ENCODE data around the gene SDK1. TPM values are rescaled to one million over a fixed set of nuclear protein-coding genes. Genes with fewer than 3 reads are reported as not detected.

SDK1 gene
- total and polyA plus RNA-seq, 2 of the 8 experiments (the other 6 are each of a cell fraction or from before 2014, with no cell fraction given), result 3.3 to 7.2 TPM

DNA sequence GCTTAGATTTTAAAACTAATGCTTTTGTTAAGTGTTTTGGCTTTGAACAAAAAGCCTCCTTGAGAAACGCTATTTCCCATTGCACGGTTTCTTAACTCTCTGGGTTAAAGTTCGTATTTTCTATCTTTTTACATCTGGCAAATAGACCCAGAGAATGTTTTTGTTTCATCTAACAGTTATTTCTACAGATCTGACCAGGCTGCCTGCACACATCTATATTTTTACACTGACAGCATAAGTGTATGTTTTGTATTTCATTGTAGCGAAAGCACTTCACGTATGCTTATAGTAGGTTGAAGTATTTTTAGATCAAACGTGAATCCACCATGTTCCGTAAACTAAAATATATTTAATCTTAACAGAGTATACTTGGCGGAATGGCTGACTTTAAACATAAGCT lies 477.3 kb downstream of the SDK1 start:
- Histone ChIP-seq H3K4me1 (replicated peaks in 1 of 4; ENCODE audit: control insufficient read depth in 3 of 4, insufficient read depth in 4 of 4, low read length in 3 of 4) (peaks cover 0 to 3% (median 0%) of the 10 kb centered on the region in 4 experiments; a peak in 1 of 7 replicates), H3K4me2 (ENCODE audit: insufficient read depth in 1 of 2, low read depth in 2 of 2, low read length in 2 of 2) (no peak overlapping the region), H3K9ac (replicated peaks in 1 of 4; ENCODE audit: extremely low read depth in 1 of 4, low read depth in 3 of 4, low read length in 3 of 4) (no peak overlapping the region), H4K8ac (ENCODE audit: extremely low read depth, insufficient read depth, low read length) (no peak overlapping the region), H3K9me3 (ENCODE audit: insufficient read depth in 2 of 2, low read depth in 1 of 2, low read length in 1 of 2) (peaks cover 0 to 5% of the 10 kb centered on the region in 2 experiments; a peak in 1 of 4 replicates), H3K14ac (ENCODE audit: insufficient read length) (no peak overlapping the region), H3K18ac (ENCODE audit: extremely low read depth, low read length) (no peak overlapping the region), H3K79me1 (ENCODE audit: low read depth, low read length) (no peaks in the 10 kb centered on the region), H3K27ac (ENCODE audit: low read depth, low read length) (no peak overlapping the region), H3K23me2 (ENCODE audit: low read depth, low read length) (no peaks in the 10 kb centered on the region), H3K79me2 (ENCODE audit: control insufficient read depth in 1 of 2, insufficient read depth in 2 of 2, low read length in 2 of 2) (no peaks in the 10 kb centered on the region), H3K36me3 (ENCODE audit: control insufficient read depth in 2 of 4, insufficient read depth in 4 of 4, low read length in 3 of 4) (no peaks in the 10 kb centered on the region), H3K27me3 (replicated peaks in 1 of 4; ENCODE audit: control insufficient read depth in 3 of 4, extremely low read depth in 1 of 4, insufficient read depth in 3 of 4, low read length in 3 of 4) (no peaks in the 10 kb centered on the region), H4K5ac (ENCODE audit: insufficient read length, low read depth, low read length) (no peak overlapping the region), H3K4me3 (ENCODE audit: extremely low read depth in 1 of 4, insufficient read depth in 2 of 4, low read depth in 3 of 4, low read length in 4 of 4) (no peak overlapping the region), H2AK5ac (ENCODE audit: low read depth, low read length) (no peak overlapping the region), H2AFZ (ENCODE audit: low read length) (no peak overlapping the region), H3K4ac (replicated peaks; ENCODE audit: insufficient read length, low read depth, low read length) (no peak overlapping the region), H2BK15ac (ENCODE audit: low read length) (no peak overlapping the region), H2BK120ac (replicated peaks; ENCODE audit: low read depth, low read length) (no peak overlapping the region), H3K23ac (ENCODE audit: insufficient read length) (no peak overlapping the region), H4K20me1 (replicated peaks in 1 of 2; ENCODE audit: control insufficient read depth in 1 of 2, insufficient read depth in 2 of 2, low read length in 2 of 2) (no peaks in the 10 kb centered on the region), H3K56ac (replicated peaks; ENCODE audit: insufficient read length, low read depth, low read length) (no peak overlapping the region), H2BK20ac (ENCODE audit: low read length) (no peak overlapping the region), H2BK12ac (ENCODE audit: low read depth, low read length) (no peak overlapping the region), H4K91ac (replicated peaks; ENCODE audit: insufficient read length, low read length) (no peak overlapping the region), H2BK5ac (ENCODE audit: low read depth, low read length) (no peak overlapping the region)
- DNase-seq (ENCODE audit: low read depth in 1 of 2, low spot score in 2 of 2) (no peak), FAIRE-seq (no peak)
- ChIA-PET POLR2A (ENCODE audit: partially characterized antibody) (no interaction called here), CTCF (ENCODE audit: partially characterized antibody) (interaction anchor here (1.0 kb wide), 1 partner anchor 13 kb away, joined by 3 read pairs; no protein-coding TSS in a partner anchor)
- 93% methylated on average over 8 of the region's 8 CpGs; no CpG with 5 or more reads in 1 of the 2 experiments for WGBS, 2 experiments (ENCODE audit: extremely low coverage in 1 of 2, insufficient coverage in 1 of 2, insufficient read length in 1 of 2, insufficient replicate concordance in 2 of 2, low coverage in 1 of 2, low lambda C conversion rate in 2 of 2, missing lambda C conversion rate in 1 of 2)
- TF ChIP-seq POLR2AphosphoS5 (IDR thresholded peaks at IDR 0.05; ENCODE audit: low read depth, low read length), result no peak
